Cerebellar nuclear complex (tissue), 1 donor: ENCODE measurements around the gene SMPD3.

Experiments
- DNase-seq, 2 experiments: peaks; one replicate each; lab custom pipeline; 2025; lab: John Stamatoyannopoulos, UW

SMPD3 gene

DNA sequence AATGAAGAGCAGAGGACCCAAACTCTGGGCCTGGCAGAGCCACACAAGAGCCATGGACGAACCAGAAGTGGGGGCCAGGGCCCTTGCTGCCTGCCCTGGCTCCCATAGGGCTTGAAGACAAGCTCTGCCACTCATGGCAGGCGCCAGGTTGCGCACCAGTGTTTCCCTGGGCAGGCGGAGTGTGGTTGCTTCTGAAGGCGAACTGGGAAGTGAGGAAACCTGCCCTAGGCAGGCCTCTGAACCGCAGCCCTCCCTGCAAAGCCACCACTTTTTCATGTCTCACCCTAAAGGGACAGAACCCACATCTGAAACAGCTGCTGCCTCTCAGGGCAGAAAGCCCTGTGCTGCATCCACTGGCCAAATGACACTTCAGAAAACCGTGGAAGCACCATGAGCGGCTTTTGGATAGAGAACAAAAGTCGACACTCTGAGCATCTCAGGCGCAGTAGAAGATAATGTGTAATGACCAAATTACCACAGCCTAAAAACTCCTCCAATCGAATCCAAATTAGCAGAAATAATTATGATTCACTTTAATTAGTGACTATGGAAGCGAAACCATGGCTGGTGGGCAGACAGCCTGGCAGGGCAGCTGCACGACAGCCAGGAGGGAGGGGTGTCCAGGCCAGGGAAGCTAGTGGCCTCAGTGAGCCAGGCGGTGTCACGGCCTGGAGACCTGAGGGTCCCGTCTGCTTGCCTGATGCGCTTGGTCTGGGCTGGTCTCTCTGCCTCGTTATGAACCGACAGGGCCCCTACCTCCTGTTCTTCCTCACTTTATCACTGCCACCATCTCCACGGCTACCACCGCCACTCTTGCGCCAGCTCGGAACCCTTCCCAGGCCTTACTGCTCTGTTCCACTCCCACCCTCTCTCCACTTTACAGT, 78.4 kb downstream of the SMPD3 start:
- DNase-seq, result no peak

DNA sequence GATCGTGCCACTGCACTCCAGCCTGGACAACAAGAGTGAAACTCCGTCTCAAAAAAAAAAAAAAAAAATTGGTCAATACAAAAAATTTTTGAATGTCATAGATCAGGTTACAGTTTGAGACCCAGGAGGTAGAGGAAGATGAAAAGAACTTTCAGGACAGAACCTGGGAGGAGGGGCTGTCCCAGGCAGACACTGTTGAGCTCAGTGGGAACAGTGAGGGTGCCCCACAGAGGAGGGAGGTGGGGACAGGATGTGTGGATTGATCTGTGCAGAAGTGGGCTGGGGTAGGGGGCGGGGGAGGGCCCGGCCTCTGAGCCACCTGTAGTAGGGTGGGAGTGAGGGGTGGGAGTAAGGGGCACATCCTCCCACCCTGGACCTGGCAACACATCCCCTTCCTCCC, 79.1 kb downstream of the SMPD3 start:
- no peak for DNase-seq

DNA sequence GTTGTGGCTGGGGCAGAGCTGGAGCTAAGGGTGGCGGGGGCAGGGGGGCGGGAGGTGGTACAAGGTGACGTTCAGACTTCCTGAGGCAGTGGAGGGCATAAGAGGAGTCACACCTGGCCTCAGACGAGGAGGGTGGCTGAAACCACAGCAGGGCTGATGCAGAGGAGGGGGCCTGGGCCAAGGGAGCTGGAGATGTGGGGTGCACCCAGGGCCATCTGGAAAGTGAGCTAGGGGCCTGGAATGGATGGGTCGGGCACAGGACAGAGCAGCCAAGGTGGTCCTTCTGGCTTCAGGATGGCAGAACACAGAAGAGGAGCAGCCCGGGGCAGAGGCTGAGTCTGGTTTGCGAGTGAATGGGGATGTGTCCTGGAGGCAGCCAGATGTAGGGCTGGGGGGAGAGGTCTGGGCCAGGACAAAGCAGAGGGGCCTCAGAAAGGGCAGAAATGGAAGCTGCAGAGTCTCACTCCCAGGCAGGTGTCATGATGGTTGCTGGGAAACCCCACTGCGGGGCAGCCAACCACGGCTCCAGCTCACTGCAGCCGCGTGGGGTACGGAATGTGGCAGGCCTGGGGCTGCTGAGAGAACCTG, 79.9 kb downstream of the SMPD3 start:
- no peak for DNase-seq

DNA sequence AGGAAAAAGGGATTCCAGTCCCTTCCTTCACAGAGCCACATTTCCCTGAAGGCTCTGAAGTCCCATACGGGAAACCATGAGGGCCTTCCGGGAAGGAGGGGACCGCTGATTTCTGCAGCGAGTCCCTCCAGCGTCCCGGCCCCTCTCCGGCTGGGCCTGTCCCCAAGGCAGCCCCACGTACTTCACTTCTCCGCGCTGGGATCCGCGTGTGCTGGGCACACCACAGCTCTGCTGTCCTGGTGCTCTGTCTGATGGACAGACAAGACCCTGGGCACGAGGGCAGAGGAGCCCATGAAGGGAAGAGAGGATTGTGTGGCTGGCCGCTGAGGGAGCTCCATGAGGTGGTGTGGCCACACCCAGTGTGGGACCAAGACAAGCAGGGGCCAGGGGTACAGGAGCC, 80.4 kb downstream of the SMPD3 start:
- DNase-seq, result no peak

DNA sequence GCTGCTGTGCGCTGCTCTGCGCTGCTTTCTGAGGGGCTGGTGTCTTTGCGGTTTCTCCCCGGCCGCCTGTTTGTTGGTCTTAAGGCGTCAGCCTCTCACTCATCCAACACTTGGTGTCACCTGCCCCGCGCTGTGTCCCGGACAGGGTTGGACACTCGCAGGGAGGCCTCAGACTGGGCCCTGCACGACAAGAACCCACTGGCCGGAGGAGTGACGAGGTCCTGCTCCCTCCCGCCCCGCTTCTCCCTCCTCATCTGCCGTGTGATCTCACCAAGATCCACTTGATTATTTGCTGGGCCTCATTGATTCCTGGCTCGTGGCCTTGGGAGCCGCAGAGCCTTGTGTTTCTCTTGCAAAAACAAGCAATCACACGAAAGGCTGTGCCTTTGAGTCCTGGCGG, 80.9 kb downstream of the SMPD3 start:
- DNase-seq, result no peak

DNA sequence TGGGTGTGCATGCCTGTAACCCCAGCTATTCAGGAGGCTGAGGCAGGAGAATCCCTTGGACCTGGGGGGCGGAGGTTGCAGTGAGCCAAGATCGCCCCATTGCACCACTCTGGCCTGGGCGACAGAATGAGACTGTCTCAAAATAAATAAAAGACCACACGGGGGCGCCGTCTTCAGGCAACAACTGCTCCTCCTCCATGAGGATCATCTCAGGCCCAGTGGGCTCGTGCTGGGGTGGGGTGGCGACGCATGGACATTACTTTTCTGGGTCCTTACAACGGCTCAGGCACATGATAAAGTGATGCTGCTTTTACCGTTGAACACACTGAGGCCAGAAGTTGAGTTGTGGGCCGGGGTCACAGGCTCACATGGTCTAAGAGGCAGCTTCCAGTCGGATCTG, 81.3 kb downstream of the SMPD3 start:
- DNase-seq, result no peak

DNA sequence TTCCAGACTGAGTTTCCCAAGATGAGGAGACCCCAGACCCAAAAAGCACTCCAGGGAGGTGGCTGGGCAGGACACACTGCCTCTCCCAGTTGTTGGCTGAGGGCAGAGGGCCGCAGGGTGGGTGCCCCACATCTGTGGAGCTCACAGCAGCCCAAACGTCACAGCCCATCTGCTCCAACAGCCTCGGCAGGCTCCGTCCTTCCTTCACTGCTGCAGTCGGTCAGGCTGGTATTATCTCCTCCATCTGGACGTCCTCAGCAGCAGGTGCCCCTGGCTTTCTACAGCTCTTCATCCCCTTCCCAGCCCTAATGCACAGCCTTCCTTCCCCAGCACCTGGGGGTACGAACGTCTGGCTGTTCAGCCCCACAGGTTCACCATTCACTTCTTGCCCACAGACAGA, 82.2 kb downstream of the SMPD3 start:
- no peak for DNase-seq

DNA sequence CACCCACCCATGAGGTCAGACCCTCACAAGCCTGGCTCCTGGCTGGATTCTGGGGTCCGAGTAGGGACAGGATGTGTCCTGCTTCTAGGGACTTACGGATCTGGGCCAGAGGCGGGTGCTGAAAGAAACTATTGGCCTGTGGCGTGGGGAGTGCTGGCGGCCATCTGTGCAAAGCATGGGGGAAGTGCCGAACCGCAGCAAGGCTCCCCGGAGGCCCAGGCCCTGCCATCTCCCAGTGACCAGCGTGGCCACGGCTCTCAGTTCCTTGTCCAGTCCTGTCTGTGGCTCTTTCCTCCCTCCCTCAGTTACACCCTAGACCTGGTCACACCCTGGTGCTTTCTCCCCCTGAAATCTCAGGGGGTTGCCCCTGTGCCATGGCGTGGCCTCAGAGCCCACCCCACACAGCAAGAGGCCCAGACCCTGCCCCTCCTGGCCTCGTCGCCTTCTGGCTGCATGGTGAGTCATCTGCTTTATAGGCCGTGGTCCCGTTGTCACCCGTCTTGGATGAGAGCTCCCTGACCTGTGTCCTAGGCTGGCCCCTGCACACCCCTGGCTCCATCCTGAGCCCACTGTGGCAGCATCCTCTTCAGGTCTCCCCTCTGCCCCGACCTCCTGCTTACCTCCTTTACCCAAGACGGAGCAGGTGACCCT, 83.0 kb downstream of the SMPD3 start:
- DNase-seq, result no peak

DNA sequence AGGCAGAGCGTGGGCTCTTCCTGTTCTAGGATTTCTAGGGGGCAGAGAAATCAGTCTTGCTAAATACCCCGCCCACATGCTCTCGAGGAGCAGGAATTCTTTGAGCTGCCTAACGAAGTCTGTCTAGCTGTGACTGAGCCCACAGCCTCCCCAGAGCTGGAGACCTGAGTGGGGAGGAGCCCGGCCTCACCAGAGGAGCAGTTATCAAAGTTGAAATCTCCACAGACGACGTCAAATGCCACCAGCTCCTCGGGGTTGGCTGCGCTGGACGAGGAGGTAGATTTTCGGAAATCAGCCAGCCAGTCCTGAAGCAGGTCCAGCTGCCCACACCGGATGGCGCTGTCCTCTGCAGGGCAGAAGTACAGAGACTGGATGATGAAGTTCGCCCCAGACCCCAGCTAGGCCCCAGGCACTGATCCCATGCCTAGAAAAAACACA, 83.7 kb downstream of the SMPD3 start:
- DNase-seq, result no peak

DNA sequence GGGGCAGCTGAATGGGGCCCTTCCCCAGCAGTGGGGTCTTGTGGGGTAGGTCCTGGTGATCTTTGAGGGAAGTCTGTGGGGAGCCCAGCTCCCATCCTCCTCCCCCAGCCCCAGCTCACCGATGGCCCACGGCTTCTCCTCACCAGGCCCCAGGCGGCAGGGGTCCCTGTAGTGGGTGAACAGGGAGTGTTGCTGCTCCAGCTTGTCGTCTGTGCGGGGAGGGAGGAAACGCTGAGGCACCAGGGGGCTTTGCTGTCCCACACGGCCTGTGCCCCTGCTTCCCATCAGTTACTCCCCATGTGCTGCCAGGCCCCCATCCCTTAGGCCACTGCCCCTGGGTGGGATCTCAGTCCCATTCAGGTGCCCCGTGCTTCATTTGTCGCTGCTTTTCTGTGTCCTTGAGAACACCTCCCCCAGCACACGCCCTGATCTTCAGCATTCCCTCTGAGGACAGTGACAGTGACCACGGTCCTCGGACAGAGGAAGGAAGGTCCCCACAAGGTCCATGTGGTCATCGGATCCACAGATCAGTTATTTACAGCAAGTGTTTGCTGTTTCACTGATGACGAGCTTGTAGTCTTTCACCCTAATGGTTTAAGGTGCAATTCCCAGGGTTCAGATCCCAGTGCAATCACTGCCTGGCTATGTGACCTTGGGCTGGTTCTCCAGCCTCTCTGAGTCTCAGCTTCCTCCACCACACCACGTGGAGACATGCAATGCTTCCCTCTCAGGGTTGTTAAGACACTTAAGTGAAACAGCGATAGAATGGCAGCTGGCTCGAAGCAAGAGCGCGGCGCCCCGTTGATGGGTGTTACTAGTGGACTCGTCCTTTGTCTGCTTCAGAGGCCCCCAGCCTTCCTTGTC, 84.4 kb downstream of the SMPD3 start:
- DNase-seq, result no peak

DNA sequence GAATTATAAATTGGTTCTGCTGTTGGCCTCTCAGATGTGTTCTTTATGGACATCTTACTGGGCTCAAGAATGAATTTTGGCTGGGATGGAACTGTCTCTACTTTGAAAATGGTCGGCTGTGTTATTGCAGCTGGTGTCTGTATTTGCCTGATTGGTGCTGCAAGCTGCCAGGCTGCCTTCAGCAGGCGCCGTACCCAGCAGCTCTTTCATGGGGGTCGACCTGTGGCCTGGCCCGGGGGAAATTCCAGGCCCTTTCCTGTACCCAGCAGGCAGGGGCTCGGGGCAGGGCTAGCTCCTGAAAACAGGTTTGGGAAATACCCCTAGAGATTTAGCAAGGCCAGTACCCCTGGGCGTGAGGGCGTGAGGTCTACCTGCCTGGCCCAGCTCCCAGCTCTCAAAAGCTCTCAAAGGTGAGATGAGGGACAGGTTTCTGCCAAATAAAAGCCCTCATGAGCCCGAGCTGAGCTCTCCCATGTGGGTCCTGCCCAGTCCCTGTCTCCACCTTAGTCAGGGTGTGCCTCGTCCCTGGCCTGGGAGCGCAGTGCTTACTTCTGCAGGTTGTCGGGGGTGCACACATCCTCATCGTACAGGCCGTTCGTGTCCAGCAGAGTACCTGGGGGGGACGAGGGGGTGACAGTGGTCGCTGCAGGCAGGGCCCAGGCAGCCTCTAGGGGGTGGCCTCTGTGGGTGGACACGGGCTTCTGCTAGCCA, 85.2 kb downstream of the SMPD3 start:
- no peak for DNase-seq

DNA sequence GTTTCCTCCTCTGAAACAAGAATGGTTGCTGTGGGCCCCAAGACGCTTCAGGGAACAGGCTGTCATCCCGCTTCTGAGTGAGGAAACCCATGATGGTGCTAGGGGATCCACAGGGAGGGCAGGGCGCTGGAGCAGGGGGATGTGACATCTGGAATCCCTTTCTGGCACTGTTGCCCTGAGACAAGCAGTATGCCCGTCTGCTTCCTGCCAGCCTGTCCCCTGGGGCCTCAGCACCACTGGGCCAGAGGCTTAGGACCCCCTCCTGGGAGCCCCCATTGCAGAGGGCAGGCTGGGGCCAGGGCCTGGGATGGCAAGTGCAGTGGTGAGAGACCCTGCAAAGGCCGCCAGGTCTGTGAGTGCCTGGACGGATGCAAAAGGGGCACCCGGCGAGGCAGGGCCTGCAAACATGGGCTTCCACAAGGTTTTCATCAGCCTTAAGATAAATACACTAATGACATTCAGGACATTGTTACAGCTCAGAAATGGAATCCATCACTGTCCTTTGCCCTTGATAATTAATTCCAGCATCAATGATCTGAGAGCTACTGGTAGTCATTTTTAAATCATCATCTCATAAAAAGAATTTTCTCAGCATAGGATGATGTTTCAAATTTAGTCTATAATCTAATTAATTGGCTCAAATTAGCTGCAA, 85.9 kb downstream of the SMPD3 start:
- DNase-seq, result no peak

DNA sequence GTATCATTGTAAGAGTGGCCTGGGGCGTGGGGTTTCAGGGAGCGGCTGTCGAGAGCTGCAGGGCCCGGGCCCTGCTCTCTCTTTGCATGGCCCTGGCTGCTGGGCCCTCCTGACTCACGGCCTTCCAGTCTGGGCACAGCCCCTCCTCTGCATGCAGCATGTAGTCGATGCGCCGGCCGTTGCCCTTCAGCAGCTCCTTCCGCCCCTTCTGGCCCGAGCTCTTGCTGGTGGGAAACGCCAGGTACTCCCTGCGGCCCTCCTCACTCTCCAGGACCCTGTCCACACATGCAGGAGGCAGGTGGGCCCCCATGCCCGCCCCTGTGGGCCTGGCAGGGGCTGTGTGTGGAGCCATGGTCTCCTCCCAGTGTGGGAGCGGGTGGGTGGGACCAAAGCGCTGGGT, 86.8 kb downstream of the SMPD3 start:
- DNase-seq, result no peak

DNA sequence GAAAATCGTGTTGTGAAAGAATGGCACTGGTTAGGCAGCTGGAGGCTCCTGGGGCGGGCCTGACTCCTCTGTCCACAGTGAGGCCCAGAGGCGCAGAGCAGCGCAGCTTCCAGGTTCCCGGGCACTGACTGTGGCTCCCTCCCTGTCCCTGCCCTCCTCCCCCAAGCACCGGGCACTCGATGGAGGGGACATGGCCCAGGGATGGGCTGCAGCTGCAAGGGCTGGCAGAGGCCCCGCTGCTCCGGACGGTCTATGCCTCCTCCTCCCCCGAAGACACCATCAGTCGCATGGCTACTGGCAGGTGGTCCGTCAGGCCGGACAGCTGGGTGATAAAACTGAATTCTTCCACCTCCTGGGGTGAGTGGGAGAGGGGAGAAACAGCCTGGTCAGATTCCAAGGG, 87.4 kb downstream of the SMPD3 start:
- no peak for DNase-seq

DNA sequence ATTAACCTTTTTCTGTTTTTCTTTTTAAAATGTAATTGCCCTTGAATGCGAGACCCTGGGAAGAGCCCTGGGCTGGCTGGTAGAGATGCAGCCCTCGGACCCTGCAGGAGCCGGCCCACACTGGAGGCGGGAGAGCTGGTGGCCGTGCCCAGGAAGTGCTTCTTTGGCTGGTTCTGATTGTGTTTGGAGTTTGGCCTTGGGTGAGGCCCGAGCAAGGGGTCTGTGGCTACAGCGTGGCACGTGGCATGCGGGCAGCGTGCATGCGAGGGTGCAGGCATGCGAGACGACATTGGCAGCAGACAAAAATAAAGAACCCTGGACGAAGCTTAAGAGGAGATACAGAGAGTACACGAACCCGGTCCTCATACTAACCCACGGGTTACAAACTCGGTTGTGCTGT, 87.8 kb downstream of the SMPD3 start:
- no peak for DNase-seq

DNA sequence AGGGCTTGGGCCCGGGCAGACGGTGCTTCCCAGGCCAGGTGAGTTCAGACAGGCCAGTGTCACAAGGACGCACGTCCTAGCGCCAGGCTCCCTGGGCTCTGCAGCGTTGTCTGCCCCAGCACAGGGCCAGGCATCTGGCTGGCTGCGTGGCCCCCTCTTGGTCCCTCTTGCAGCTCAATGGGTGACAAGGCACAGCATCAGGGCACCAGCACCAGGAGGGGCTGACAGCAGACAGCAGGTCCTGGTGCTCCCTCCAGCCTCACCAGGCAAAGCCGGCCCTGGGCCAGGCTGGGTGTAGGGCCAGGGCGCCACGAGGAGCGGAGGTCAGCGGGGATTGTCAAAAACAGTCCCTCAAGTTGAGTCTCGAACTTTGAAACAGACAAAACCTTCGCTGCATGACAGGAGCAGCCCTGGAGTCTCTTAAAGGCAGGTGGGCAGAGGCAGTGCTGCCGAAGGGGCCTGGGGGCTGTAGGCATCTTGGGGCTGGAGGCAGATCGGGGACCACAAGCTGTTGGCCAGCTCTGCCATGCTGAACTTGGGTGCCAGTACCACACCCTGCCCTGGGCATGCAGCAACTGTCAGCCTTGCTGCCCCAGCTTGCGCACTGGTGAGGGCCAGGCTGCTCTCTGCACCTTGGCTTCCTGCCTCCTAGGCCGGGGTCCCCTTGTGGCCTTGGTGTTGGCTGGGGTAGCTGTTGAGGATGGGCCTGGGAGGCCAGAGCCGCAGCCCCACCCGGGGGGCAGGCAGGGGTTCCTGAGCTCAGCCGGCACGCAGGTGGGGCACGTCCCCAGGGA, 88.7 kb downstream of the SMPD3 start:
- no peak for DNase-seq

DNA sequence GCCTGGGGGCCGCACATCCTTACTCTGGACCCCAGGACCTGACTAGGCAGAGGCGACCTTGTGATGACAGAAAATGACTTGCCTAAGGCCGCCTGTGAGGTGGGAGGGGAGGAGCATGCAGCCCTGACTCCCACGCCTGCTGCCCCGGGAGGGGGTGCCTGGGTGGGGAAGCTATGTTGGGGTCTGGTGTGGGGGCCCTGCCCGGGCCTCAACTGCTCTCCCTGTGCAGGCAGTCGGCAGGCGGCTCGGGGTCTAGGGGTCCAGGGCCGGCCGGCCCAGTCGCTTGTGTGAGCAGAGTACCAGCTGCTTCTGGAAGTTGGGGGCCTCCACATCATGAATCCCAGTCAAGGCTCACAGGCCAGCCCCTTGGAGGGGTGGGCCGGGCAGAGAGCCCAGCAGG, 89.4 kb downstream of the SMPD3 start:
- no peak for DNase-seq

DNA sequence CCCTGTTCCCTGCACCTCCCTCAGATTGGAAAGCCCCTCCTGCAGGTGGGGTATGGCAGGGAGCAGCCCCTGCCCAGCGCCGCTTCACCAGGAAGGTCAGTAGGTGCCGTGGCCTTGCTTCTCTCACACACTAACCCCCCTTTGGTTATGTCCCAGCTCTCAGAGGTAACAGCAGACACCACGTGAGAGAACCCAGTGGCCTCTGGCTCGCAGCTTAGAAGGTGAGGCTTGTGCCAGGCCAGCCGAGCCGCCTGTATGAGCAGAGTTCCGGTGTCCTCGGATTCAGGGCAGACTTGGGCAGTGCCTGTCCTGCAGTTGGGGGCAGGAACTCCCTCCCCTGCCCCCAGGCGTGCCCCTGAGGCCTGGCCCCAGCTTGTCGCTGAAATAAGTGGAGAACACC, 90.4 kb downstream of the SMPD3 start:
- DNase-seq, result no peak

DNA sequence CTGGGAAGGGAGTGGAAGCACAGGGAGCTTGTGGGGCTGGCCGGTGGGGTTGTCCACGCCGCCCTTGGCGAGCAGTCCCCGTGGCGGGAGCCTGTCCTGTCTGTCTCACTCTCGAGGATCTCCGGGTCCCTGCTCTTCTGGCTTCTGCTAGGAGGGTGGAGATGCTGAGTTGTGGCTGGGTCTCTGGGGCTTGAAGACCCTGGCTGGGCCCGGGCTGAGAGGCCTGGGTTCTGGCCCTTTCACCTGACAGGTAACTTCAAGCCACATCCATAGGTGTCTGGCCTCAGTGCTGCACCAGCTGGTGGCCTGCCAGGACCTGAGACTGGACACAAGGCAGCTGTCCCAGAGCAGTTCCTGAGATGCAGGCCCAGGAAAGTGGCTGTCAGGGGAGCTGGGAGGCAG, 90.8 kb downstream of the SMPD3 start:
- DNase-seq, result no peak

DNA sequence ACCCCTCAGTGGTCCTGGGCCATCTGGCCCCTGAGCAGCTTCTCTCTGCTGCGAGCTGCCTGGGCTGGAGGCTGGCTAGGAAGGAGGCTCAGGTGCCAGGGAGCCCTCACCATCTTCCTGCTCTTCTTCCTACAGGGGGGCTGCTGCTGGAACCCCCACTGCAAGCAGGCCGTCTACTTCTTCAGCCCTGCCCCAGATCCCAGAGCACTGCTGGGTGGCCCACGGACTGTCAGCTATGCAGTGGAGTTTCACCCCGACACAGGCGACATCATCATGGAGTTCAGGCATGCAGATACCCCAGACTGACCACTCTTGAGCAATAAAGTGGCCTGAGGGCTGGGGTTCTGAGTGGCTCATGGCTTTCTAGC, 91.4 kb downstream of the SMPD3 start:
- DNase-seq, result no peak
